HG03060 (cell line): ENCODE results near the gene PTPN3.
"Not testable (repeated sequence)": the region's sequence is repeated elsewhere in the genome, so short reads cannot be mapped to it uniquely, and the experiment has no call there.

Source experiments
- ATAC-seq: cut with Tn5 transposase; IDR thresholded peaks from one replicate; pipeline ENCODE4 v1.9.1; 2021; ENCODE audit warnings: low read depth, moderate number of reproducible peaks; ENCODE audit not compliant: unreplicated experiment

Gene PTPN3

GRCh38 chr9:109498195-109499092 is at the start of gene PTPN3:
PTPN3 (minus strand) TSS chr9:109498307; CDS start chr9:109463434, 34,873 bp downstream.
- no peak for ATAC-seq

- ATAC-seq: not testable (repeated sequence)
Observed at GRCh38 chr9:109544954-109545353, 46.8 kb upstream of the PTPN3 start.

DNA sequence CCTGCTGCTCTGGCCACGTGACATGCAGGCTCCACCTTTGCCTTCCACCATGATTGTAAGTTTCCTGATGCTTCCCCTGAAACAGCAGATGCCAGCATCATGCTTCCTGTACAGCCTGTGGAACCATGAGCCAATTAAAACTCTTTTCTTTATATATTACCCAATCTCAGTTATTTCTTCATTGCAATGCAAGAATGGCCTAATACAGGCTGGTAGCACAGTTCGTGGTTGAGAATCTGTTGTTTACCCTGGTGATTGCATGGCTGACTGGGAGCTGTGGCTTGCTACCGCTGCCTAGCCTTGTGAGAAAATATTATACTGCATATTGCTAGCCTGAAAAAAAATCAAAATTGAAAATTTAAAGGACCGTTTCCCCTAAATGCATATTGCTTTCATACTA is 44.8 kb upstream of the PTPN3 start:
- no peak for ATAC-seq

DNA sequence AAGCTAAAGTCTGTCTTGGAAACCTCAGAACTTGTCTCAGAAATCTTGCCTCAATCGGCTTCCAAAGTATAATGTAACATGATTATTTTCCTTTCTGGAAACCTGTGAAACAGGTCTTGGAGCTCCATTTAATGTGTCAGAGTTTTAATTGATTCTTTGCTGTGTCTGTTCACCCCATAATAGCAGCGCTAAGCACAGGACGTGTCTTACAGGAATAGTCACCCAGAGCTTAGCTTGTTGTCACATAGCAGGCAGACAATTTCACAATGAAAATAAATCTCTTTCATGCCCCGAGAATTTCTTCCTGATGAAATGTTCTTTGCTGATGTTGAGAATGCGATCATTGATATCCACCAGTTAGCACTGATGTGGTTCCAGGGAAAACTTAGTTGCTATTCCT is 40.2 kb upstream of the PTPN3 start:
- no peak for ATAC-seq

- no peak for ATAC-seq
Observed at GRCh38 chr9:109537288-109537687, 39.2 kb upstream of the PTPN3 start.

DNA sequence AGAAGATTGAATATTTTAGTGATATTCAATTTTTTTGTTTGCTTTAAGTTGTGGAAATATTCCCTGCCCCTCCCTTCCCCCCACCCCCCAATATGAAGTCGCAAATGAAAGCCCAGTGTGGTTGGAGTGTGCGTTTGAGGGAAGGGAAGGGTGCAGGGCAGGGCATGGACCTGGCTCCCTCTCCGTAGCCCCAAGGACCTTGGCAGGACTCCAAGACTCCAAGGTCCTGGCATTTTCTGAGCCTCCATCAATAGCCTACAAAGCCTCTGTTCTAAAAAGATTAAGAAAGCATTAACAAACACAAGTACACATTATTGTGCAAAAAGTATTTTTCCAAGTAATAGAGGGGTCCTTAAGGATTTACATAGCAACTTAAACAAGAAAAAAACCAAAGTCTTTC is 38.8 kb upstream of the PTPN3 start:
- no peak for ATAC-seq

GRCh38 chr9:109535365-109535764 is 37.3 kb upstream of the PTPN3 start:
- no peak for ATAC-seq

DNA sequence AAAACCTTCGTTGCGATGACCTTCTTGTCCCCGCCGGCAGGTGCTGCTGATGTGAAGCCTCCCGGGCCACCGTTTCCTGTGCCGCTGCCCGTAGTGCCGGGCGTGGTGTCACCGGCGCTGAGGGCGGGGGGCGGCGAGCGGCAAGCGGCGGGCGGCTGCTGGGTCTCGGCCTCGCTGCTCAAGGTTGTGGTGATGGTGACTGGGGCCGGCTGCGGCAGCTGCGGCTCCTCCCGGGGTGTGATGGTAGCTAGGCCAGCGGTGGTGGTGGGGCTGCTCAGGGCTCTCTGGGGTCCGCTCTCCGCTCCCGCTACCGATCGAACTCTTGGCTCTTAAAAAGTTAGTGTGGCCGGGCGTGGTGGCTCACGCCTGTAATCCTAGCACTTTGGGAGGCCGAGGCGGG is 36.0 kb upstream of the PTPN3 start:
- ATAC-seq: no peak

DNA sequence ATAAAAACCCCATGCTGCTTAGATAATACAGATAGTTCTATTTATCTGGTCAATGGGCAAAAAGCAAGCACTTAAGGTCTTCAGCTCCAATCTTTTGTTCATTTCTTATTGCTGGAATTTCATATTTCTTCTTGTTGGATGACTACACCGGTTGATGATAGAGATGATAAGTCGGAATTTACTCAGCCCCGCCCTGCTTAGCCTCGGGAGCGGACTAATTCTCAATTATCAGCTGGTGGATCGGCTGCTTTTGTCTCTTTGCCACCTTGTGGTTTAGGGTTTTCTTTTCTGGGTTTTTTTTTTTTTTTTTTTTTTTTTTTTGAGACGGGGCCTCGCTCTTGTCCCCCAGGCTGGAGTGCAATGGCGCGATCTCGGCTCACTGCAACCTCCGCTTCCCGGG is 34.5 kb upstream of the PTPN3 start:
- not testable (repeated sequence) for ATAC-seq

- no peak for ATAC-seq
Observed at GRCh38 chr9:109522106-109522505, 24.0 kb upstream of the PTPN3 start.

DNA sequence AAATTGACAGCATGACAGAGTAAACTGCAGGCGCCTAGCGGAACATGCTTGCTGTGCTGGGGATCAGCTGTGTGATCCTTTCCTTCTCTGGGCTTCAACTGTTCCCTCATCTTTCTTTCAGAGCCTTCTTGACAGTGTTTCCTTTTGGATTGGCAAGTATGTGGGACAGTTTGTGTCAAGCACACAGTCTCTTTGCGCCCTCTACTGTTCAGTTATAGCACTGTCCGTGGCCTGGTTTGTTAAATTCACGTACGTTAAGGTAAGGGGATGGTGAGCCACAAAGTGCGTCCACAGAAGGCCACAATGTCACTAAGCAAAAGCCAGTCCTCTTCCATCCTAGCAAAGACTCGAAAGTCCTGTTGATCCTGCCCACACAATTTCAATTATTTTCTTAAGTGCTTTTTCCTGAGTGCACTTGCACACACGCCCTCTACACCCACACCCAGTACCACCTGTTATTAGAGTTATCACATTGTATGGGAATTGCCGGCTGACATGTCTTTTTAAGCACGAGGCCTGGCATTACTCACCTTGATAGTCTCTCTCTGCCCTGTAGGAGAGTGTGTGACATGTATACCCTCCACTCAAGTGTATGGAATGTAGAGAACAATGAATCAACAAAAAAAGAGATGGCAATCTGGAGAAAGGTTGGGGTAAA is 22.5 kb upstream of the PTPN3 start:
- no peak for ATAC-seq

DNA sequence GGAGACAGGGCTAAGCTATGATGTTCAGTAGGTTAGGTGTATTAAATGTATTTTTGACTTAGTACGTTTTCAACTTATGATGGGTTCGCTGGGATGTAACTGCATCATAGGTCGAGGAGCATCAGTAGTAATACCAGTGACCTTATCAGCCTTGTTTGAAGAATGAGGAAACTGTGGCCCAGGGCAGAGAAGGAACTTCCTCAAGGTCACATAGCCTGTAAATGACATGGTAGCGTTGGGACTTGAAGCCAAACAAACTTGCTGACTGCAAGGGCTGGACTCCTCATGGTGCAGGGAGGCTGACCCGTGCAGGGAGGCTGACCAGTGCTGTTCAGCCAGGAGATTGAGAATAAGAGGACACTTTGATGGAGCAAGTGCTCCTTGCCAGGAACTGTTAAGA is 21.3 kb upstream of the PTPN3 start:
- ATAC-seq: no peak

GRCh38 chr9:109518621-109519335 is 20.7 kb upstream of the PTPN3 start:
- no peak for ATAC-seq

DNA sequence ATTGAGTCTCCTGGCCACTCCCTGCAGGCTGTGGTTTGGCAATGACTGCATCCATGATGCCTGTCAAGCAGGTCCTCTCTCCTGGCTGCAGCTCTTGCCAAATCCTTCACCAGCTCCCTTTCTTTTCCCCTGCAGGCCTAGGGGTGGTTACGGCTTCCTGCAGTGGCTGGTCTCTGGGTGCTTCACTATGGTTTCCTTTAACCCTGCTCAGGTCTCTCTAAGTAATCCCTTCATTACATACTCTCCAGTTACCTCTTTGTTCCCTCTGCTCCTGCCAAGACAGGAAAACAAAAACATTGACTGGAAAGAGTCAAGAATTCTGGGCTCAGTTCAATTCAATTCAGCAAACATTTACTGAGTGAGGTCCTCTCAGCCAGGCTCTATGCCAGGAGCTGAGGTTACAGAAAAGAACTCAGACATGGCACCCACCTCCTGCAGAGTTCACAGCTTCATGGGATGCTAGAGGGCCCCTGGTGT is 19.8 kb upstream of the PTPN3 start:
- ATAC-seq: no peak

- no peak for ATAC-seq
Observed at GRCh38 chr9:109513871-109514270, 15.8 kb upstream of the PTPN3 start.

- no peak for ATAC-seq
Observed at GRCh38 chr9:109512170-109512756, 14.2 kb upstream of the PTPN3 start.

DNA sequence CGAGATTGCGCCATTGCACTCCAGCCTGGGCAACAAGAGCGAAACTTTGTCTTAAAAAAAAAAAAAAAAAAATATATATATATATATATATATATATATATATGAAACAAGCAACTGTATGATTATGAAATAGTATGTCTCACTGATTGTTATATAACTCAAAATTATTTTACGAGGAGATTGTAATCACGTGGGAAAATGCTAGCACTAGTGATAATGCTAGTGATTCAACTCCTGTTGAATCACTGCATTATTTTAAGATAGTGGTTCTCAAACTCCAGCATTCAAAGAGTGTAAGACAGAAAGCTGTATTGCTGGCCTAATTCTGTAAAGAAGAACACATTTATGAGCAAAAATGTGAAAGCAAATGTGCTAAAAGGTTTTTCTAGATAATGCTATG is 12.4 kb upstream of the PTPN3 start:
- no peak for ATAC-seq

DNA sequence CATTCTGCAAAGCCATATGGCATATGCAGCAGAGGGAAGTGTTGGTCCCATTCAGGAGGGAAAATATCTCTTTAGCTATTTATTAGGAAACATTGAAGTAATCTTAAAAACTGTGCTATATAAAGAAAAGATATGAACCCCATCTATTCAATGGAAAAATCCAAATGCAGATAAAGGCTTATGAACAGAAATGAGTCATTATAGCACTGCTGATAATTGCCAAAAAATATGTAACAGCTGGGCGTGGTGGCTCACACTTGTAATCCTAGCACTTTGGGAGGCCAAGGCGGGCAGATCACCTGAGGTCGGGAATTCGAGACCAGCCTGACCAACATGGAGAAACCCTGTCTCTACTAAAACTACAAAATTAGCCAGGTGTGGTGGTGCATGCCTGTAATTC is 11.9 kb upstream of the PTPN3 start:
- ATAC-seq: not testable (repeated sequence)

- no peak for ATAC-seq
Observed at GRCh38 chr9:109509611-109510010, 11.5 kb upstream of the PTPN3 start.

- ATAC-seq: no peak
Observed at GRCh38 chr9:109507421-109507838, 9.3 kb upstream of the PTPN3 start.
